K562 (cell line): Measurements from ENCODE around the gene PSMG3. TPM values are rescaled to one million over a fixed set of nuclear protein-coding genes. Genes with fewer than 3 reads are reported as not detected.

Source experiments
- CTBP1 ChIP-seq: fragments of 450-650 bp; IDR thresholded peaks from 2 replicates; pipeline ENCODE4 v1.6.1; 2016; ENCODE audit warnings: borderline replicate concordance
- MEF2D ChIP-seq: conservative IDR thresholded peaks from 2 replicates; pipeline ENCODE4 v1.6.1; 2016; ENCODE audit warnings: low read depth, missing genetic modification characterization, missing compliant biosample characterization
- RAD51 ChIP-seq: fragments of 450-650 bp; IDR thresholded peaks from 2 replicates; pipeline ENCODE4 v1.7.1; 2016; ENCODE audit warnings: low read depth, mild to moderate bottlenecking, borderline replicate concordance
- SRF ChIP-seq, 2 experiments: fragments of 250-450, 450-650 bp in 1 of 2; sonication (Bioruptor Pico) in 1 of 2; sonication (generic) in 1 of 2; formaldehyde crosslinking; IDR thresholded peaks; 2 replicates each; pipeline versions ENCODE4 v1.5.0 to v1.5.1; 2020 to 2022; ENCODE audit warnings: mild to moderate bottlenecking in 1 of 2, missing genetic modification reagents in 1 of 2
- TAL1 ChIP-seq: fragments of 450-650 bp; IDR thresholded peaks from 2 replicates; pipeline ENCODE4 v1.6.1; 2016; ENCODE audit warnings: mild to moderate bottlenecking
- polyA plus RNA-seq, 8 experiments: library from polyadenylated mRNA; depleted of rRNA in 4 of 8; stranded (reverse) in 5 of 8; unstranded in 3 of 8; fragments of >200 nt; fragmentation: Nextera tagmentation in 2 of 8; fragmentation: Illumina TruSeq in 1 of 8; extraction: Ambion mirVana in 2 of 8; extraction: Trizol in 1 of 8; gene quantifications; 2 replicates each; pipeline versions ENCODE4 v1.2.1 to v1.2.3, GENCODE V29; 2011 to 2014; ENCODE audit warnings: inconsistent platforms in 1 of 8, missing spikeins in 1 of 8
- total RNA-seq, 7 experiments: library from RNA; depleted of rRNA in 6 of 7; stranded (reverse); fragments of >200 nt in 6 of 7; fragmentation: Illumina TruSeq in 2 of 7; extraction: Trizol in 2 of 7; gene quantifications; 2 replicates each; pipeline versions ENCODE4 v1.2.1 to v1.2.3, GENCODE V29; 2011 to 2021; ENCODE audit warnings: low replicate concordance in 1 of 7
- TF ChIP-seq, protein P1 (sequence below): fragments of 450-650 bp; IDR thresholded peaks from 2 replicates; pipeline ENCODE4 v1.6.1; 2016; ENCODE audit warnings: low read depth

The PSMG3 gene
- total and polyA plus RNA-seq, 9 of the 15 experiments (the other 6 are each of a cell fraction or from before 2014, with no cell fraction given), result 34.8 to 122 (median 80.1) TPM

DNA sequence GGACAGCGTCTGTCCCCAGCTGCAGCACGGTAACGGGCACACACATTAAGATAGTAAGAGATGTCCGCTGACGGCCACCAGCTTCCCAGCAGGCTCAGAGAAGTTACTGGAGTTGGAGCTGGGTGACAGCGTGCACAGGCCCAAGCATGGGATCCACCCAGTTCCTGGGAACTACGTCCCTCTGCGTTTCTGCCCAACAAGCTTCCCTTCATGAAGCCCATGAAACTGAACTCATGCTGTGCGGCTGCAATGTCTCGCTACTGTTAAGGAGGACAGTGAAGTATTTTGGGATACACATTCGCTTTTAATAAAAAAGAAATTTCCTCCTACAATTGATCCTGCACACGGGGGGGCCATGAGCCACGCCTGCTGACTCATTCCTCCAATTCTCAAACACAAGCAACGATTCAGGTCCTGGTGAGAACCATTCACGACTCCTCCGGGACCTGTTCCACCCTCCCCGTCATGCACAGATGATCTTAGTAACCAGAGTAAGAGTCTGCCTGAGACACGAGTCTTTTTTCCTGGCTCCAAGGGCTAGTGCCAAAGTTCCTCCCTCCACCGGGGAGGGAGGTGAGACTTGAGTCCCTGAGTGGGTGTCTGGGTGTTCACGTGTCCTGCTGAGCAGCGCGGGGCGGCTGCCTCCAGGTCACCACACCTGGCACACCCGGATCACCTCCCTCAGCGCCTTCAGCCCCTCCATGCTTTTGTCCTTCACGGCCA, 2.6 kb downstream of the PSMG3 start (continued):
- TF ChIP-seq, protein P1, sequence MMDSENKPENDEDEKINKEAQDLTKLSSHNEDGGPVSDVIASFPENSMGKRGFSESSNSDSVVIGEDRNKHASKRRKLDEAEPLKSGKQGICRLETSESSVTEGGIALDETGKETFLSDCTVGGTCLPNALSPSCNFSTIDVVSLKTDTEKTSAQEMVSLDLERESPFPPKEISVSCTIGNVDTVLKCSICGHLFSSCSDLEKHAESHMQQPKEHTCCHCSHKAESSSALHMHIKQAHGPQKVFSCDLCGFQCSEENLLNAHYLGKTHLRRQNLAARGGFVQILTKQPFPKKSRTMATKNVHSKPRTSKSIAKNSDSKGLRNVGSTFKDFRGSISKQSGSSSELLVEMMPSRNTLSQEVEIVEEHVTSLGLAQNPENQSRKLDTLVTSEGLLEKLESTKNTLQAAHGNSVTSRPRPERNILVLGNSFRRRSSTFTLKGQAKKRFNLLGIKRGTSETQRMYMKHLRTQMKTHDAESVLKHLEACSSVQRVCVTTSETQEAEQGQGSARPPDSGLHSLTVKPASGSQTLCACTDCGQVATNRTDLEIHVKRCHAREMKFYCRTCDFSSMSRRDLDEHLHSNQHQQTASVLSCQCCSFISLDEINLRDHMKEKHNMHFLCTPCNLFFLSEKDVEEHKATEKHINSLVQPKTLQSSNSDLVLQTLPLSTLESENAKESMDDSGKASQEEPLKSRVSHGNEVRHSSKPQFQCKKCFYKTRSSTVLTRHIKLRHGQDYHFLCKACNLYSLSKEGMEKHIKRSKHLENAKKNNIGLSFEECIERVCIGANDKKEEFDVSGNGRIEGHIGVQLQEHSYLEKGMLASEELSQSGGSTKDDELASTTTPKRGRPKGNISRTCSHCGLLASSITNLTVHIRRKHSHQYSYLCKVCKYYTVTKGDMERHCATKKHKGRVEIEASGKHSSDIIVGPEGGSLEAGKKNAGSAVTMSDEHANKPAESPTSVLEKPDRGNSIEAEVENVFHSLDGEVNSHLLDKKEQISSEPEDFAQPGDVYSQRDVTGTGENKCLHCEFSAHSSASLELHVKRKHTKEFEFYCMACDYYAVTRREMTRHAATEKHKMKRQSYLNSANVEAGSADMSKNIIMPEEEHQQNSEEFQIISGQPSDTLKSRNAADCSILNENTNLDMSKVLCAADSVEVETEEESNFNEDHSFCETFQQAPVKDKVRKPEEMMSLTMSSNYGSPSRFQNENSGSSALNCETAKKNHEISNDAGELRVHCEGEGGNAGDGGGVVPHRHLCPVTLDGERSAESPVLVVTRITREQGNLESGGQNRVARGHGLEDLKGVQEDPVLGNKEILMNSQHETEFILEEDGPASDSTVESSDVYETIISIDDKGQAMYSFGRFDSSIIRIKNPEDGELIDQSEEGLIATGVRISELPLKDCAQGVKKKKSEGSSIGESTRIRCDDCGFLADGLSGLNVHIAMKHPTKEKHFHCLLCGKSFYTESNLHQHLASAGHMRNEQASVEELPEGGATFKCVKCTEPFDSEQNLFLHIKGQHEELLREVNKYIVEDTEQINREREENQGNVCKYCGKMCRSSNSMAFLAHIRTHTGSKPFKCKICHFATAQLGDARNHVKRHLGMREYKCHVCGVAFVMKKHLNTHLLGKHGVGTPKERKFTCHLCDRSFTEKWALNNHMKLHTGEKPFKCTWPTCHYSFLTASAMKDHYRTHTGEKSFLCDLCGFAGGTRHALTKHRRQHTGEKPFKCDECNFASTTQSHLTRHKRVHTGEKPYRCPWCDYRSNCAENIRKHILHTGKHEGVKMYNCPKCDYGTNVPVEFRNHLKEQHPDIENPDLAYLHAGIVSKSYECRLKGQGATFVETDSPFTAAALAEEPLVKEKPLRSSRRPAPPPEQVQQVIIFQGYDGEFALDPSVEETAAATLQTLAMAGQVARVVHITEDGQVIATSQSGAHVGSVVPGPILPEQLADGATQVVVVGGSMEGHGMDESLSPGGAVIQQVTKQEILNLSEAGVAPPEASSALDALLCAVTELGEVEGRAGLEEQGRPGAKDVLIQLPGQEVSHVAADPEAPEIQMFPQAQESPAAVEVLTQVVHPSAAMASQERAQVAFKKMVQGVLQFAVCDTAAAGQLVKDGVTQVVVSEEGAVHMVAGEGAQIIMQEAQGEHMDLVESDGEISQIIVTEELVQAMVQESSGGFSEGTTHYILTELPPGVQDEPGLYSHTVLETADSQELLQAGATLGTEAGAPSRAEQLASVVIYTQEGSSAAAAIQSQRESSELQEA, result no peak
- TF ChIP-seq TAL1, result no peak
- TF ChIP-seq MEF2D (tag), result no peak
- no peak for TF ChIP-seq RAD51
- no peak for TF ChIP-seq SRF (CRISPR knock-in tag; IDR thresholded peaks at IDR 0.05)
- no peak for TF ChIP-seq CTBP1
